Measurements from ENCODE around the gene RGS7. TPM values are rescaled to one million over a fixed set of nuclear protein-coding genes. Genes with fewer than 3 reads are reported as not detected.
"Not testable (repeated sequence)": the region's sequence is repeated elsewhere in the genome, so short reads cannot be mapped to it uniquely, and the experiment has no call there.

The RGS7 gene
- total RNA-seq, 1 experiment from 2014 or later: not detected

DNA sequence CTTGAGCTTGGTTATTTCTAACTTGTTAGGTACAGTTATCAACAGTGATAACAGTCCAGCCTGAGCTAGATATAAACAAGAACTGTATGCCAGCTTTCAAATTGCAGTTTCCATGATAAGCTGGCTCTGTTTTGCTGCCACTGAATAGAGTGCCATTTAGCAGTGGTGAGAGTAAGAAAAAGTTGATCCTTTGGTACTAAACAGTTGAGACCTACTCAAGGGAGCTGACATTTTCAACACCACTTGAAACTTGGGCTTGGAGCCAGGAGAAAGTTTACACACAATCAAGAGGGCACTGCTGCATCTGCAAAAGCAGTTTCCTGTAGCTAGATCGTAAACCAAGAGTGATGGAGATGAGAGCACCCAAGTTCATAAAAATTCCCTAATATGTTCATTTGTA is 131.3 kb downstream of the RGS7 start:
- no peak overlapping the region for H3K4me2 ChIP-seq (ENCODE audit: low read depth, low read length, poor library complexity, severe bottlenecking)
- H3K9me3 ChIP-seq (ENCODE audit: low read length): no peaks in the 10 kb centered on the region
- no peak overlapping the region for H3K27ac ChIP-seq (ENCODE audit: low read length)
- H4K20me1 ChIP-seq (ENCODE audit: insufficient read depth, low read depth, low read length): no peaks in the 10 kb centered on the region
- no peaks in the 10 kb centered on the region for H3K27me3 ChIP-seq (ENCODE audit: low read length)
- no peak for DNase-seq
- H3K79me2 ChIP-seq (ENCODE audit: low read length): no peaks in the 10 kb centered on the region
- H3K4me3 ChIP-seq (ENCODE audit: low read length): no peak overlapping the region
- no peaks in the 10 kb centered on the region for H3K4me1 ChIP-seq (ENCODE audit: low read length)
- H3K9me2 ChIP-seq (replicated peaks; ENCODE audit: insufficient read depth, low read length): no peaks in the 10 kb centered on the region
- no peak overlapping the region for H3K9ac ChIP-seq (ENCODE audit: low read length)
- no peak overlapping the region for H2AFZ ChIP-seq (ENCODE audit: low read length)
- no peaks in the 10 kb centered on the region for H3K36me3 ChIP-seq (ENCODE audit: insufficient read depth, low read length)

- not testable (repeated sequence) for H3K9me2 ChIP-seq (replicated peaks; ENCODE audit: insufficient read depth, low read length); H2AFZ ChIP-seq (ENCODE audit: low read length); DNase-seq; H3K4me1 ChIP-seq (ENCODE audit: low read length); H3K27me3 ChIP-seq (ENCODE audit: low read length); H3K9ac ChIP-seq (ENCODE audit: low read length); H3K9me3 ChIP-seq (ENCODE audit: low read length); H3K79me2 ChIP-seq (ENCODE audit: low read length); H3K4me3 ChIP-seq (ENCODE audit: low read length); H4K20me1 ChIP-seq (ENCODE audit: insufficient read depth, low read depth, low read length); H3K27ac ChIP-seq (ENCODE audit: low read length); H3K36me3 ChIP-seq (ENCODE audit: insufficient read depth, low read length); H3K4me2 ChIP-seq (ENCODE audit: low read depth, low read length, poor library complexity, severe bottlenecking)
Measured at GRCh38 chr1:241224189-241224588, 132.8 kb downstream of the RGS7 start.

DNA sequence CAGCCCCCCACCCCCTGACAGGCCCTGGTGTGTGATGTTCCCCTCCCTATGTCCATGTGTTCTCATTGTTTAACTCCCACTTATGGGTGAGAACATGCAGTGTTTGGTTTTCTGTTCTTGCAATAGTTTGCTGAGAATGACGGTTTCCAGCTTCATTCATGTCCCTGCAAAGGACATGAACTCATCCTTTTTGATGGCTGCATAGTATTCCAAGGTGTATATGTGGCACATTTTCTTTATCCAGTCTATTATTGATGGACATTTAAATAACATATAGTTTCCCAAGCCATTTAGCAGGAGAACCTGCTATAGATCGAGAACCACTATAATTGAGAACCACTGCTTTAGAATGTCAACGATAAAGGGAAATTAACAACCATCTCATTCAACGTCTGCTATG is 134.2 kb downstream of the RGS7 start:
- DNase-seq; H3K4me3 ChIP-seq (ENCODE audit: low read length): not testable (repeated sequence)

DNA sequence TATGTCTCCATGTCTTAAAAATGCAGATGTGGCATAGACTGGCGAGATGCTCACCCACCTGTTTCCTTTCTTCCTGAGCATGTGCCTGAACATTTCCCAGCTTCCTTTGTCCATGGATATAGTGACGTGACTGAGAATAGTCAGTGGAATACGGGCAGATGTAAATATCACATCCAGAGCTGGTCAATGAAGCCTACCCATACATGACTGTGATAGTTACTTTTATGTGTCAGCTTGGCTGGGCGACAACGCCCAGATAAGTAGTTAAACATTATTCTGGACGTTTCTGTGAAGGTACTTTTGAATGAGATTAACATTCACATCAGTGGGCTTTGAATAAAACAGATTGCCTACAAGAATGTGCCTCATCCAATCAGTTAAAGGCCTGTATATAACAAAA is 135.7 kb downstream of the RGS7 start:
- Histone ChIP-seq H3K4me1 (ENCODE audit: low read length) (no peaks in the 10 kb centered on the region), H2AFZ (ENCODE audit: low read length) (no peak overlapping the region), H3K27me3 (ENCODE audit: low read length) (no peaks in the 10 kb centered on the region), H3K4me2 (ENCODE audit: low read depth, low read length, poor library complexity, severe bottlenecking) (no peak overlapping the region), H3K9me3 (ENCODE audit: low read length) (no peaks in the 10 kb centered on the region), H3K36me3 (ENCODE audit: insufficient read depth, low read length) (no peaks in the 10 kb centered on the region), H3K9me2 (replicated peaks; ENCODE audit: insufficient read depth, low read length) (no peaks in the 10 kb centered on the region), H3K4me3 (ENCODE audit: low read length) (no peak overlapping the region), H3K9ac (ENCODE audit: low read length) (no peak overlapping the region), H4K20me1 (ENCODE audit: insufficient read depth, low read depth, low read length) (no peaks in the 10 kb centered on the region), H3K79me2 (ENCODE audit: low read length) (no peaks in the 10 kb centered on the region), H3K27ac (ENCODE audit: low read length) (no peak overlapping the region)
- DNase-seq: no peak

More for the DNA sequence above, 134.2 kb downstream of the RGS7 start:
- H3K4me2 ChIP-seq (ENCODE audit: low read depth, low read length, poor library complexity, severe bottlenecking); H3K27ac ChIP-seq (ENCODE audit: low read length); H3K9ac ChIP-seq (ENCODE audit: low read length); H3K36me3 ChIP-seq (ENCODE audit: insufficient read depth, low read length); H3K9me2 ChIP-seq (replicated peaks; ENCODE audit: insufficient read depth, low read length); H2AFZ ChIP-seq (ENCODE audit: low read length); H3K27me3 ChIP-seq (ENCODE audit: low read length); H4K20me1 ChIP-seq (ENCODE audit: insufficient read depth, low read depth, low read length); H3K79me2 ChIP-seq (ENCODE audit: low read length); H3K4me1 ChIP-seq (ENCODE audit: low read length); H3K9me3 ChIP-seq (ENCODE audit: low read length): not testable (repeated sequence)

GRCh38 chr1:241220913-241221312 is 136.1 kb downstream of the RGS7 start:
- not testable (repeated sequence) for DNase-seq; H2AFZ ChIP-seq (ENCODE audit: low read length); H3K9me3 ChIP-seq (ENCODE audit: low read length); H3K27me3 ChIP-seq (ENCODE audit: low read length); H3K27ac ChIP-seq (ENCODE audit: low read length); H3K36me3 ChIP-seq (ENCODE audit: insufficient read depth, low read length); H4K20me1 ChIP-seq (ENCODE audit: insufficient read depth, low read depth, low read length); H3K79me2 ChIP-seq (ENCODE audit: low read length); H3K4me3 ChIP-seq (ENCODE audit: low read length); H3K4me2 ChIP-seq (ENCODE audit: low read depth, low read length, poor library complexity, severe bottlenecking); H3K4me1 ChIP-seq (ENCODE audit: low read length); H3K9me2 ChIP-seq (replicated peaks; ENCODE audit: insufficient read depth, low read length); H3K9ac ChIP-seq (ENCODE audit: low read length)

DNA sequence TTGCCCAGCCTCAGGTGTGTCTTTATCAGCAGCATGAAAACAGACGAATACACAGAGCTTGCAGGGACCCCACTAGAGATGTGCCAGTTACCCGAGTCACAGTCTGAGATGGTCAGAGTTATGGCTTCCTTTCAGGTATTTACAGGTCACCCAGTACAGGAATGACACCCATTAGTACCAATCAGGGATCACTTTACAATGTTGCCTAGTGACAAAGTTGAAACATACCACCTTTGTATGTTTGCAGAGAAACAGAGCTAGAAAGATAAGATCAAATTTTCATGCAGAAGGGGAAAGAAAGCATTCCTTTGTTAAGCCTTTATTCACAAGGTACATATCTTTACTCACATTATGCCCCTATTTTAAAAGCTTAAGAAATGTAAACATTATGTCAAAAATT is 137.6 kb downstream of the RGS7 start:
- Histone ChIP-seq H3K9me2 (replicated peaks; ENCODE audit: insufficient read depth, low read length) (no peaks in the 10 kb centered on the region), H3K27me3 (ENCODE audit: low read length) (no peaks in the 10 kb centered on the region), H2AFZ (ENCODE audit: low read length) (no peak overlapping the region), H3K4me1 (ENCODE audit: low read length) (no peaks in the 10 kb centered on the region), H3K9ac (ENCODE audit: low read length) (no peak overlapping the region), H3K27ac (ENCODE audit: low read length) (no peak overlapping the region), H3K9me3 (ENCODE audit: low read length) (no peaks in the 10 kb centered on the region), H3K36me3 (ENCODE audit: insufficient read depth, low read length) (no peaks in the 10 kb centered on the region), H3K4me3 (ENCODE audit: low read length) (no peak overlapping the region), H3K79me2 (ENCODE audit: low read length) (no peaks in the 10 kb centered on the region), H4K20me1 (ENCODE audit: insufficient read depth, low read depth, low read length) (no peaks in the 10 kb centered on the region), H3K4me2 (ENCODE audit: low read depth, low read length, poor library complexity, severe bottlenecking) (no peak overlapping the region)
- no peak for DNase-seq

DNA sequence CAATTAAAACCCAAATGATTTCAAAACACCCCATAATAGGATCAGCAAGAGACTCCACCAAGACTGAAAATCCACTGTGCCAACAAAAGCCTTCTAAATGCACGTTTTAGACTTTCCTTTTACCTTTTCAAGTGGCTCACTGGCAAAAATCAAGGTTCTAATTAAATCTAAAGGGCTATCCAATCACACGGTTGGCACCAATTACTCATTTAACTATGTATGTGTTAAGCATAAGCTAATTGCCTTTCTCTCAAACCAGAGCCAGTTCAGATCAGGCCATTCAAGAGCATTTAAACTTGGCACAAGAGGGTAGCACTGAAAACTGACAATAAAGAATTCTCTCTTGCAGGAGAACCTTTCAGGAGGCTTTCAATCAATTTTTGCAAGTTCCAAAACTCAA is 139.5 kb downstream of the RGS7 start:
- no peak overlapping the region for H2AFZ ChIP-seq (ENCODE audit: low read length)
- no peaks in the 10 kb centered on the region for H3K79me2 ChIP-seq (ENCODE audit: low read length)
- H3K9me2 ChIP-seq (replicated peaks; ENCODE audit: insufficient read depth, low read length): no peaks in the 10 kb centered on the region
- DNase-seq: no peak
- H3K9me3 ChIP-seq (ENCODE audit: low read length): no peaks in the 10 kb centered on the region
- H3K4me1 ChIP-seq (ENCODE audit: low read length): no peaks in the 10 kb centered on the region
- no peaks in the 10 kb centered on the region for H3K36me3 ChIP-seq (ENCODE audit: insufficient read depth, low read length)
- no peak overlapping the region for H3K27ac ChIP-seq (ENCODE audit: low read length)
- no peaks in the 10 kb centered on the region for H4K20me1 ChIP-seq (ENCODE audit: insufficient read depth, low read depth, low read length)
- no peak overlapping the region for H3K9ac ChIP-seq (ENCODE audit: low read length)
- no peak overlapping the region for H3K4me2 ChIP-seq (ENCODE audit: low read depth, low read length, poor library complexity, severe bottlenecking)
- no peak overlapping the region for H3K4me3 ChIP-seq (ENCODE audit: low read length)
- no peaks in the 10 kb centered on the region for H3K27me3 ChIP-seq (ENCODE audit: low read length)

- Histone ChIP-seq H3K27me3 (ENCODE audit: low read length) (no peaks in the 10 kb centered on the region), H3K36me3 (ENCODE audit: insufficient read depth, low read length) (no peaks in the 10 kb centered on the region), H3K4me2 (ENCODE audit: low read depth, low read length, poor library complexity, severe bottlenecking) (no peak overlapping the region), H3K27ac (ENCODE audit: low read length) (no peak overlapping the region), H2AFZ (ENCODE audit: low read length) (no peak overlapping the region), H3K9me3 (ENCODE audit: low read length) (no peaks in the 10 kb centered on the region), H3K4me3 (ENCODE audit: low read length) (no peak overlapping the region), H3K79me2 (ENCODE audit: low read length) (no peaks in the 10 kb centered on the region), H3K4me1 (ENCODE audit: low read length) (no peaks in the 10 kb centered on the region), H4K20me1 (ENCODE audit: insufficient read depth, low read depth, low read length) (no peaks in the 10 kb centered on the region), H3K9me2 (replicated peaks; ENCODE audit: insufficient read depth, low read length) (no peaks in the 10 kb centered on the region), H3K9ac (ENCODE audit: low read length) (no peak overlapping the region)
- no peak for DNase-seq
Measured at GRCh38 chr1:241215683-241216082, 141.3 kb downstream of the RGS7 start.

DNA sequence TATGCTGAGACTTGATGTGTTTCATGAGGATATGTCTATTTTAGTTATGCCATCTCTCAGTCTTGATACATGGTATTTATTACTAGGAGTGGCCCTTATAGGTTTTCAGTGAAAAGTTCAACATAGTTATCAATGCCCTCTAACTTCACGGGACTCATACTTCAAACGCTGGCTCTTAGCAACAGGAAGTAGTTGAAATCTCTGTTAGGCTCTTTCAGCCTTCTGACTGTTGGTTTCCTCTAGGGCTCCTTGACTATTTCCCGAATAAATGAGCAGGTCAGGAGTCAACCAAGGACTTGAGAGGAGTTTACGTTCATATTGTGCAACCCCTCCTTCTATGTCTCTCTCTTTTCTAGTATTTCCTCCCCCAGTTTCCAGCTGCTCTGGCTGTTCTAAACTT is 141.8 kb downstream of the RGS7 start:
- Histone ChIP-seq H3K4me1 (ENCODE audit: low read length) (no peaks in the 10 kb centered on the region), H4K20me1 (ENCODE audit: insufficient read depth, low read depth, low read length) (no peaks in the 10 kb centered on the region), H3K9ac (ENCODE audit: low read length) (no peak overlapping the region), H3K4me3 (ENCODE audit: low read length) (no peak overlapping the region), H3K27ac (ENCODE audit: low read length) (no peak overlapping the region), H3K9me3 (ENCODE audit: low read length) (no peaks in the 10 kb centered on the region), H3K9me2 (replicated peaks; ENCODE audit: insufficient read depth, low read length) (no peaks in the 10 kb centered on the region), H3K36me3 (ENCODE audit: insufficient read depth, low read length) (no peaks in the 10 kb centered on the region), H3K79me2 (ENCODE audit: low read length) (no peaks in the 10 kb centered on the region), H2AFZ (ENCODE audit: low read length) (no peak overlapping the region), H3K4me2 (ENCODE audit: low read depth, low read length, poor library complexity, severe bottlenecking) (no peak overlapping the region), H3K27me3 (ENCODE audit: low read length) (no peaks in the 10 kb centered on the region)
- no peak for DNase-seq
